Liver (tissue), 9 donors: ENCODE results near the gene PATJ. TPM values are rescaled to one million over a fixed set of nuclear protein-coding genes. Genes with fewer than 3 reads are reported as not detected.

ENCODE experiments used
- DNase-seq: peaks from one replicate; pipeline ENCODE4 v3.0.0-alpha.2; 2017; ENCODE audit warnings: low spot score
- H3K27ac ChIP-seq, 2 donors: one replicate each; pipeline ENCODE4 v1.7.0; 2013; ENCODE audit warnings: inconsistent platforms in 2 of 2, low read length in 2 of 2, control low read depth in 1 of 2, low read depth in 1 of 2, mild to moderate bottlenecking in 1 of 2
- H3K27me3 ChIP-seq, 4 donors: one replicate each; pipeline versions ENCODE4 v1.6.1 to v1.7.0; 2013; ENCODE audit warnings: low read length in 3 of 4, inconsistent platforms in 1 of 4, mild to moderate bottlenecking in 1 of 4, moderate library complexity in 1 of 4; ENCODE audit not compliant: control insufficient read depth in 4 of 4, insufficient read depth in 4 of 4
- H3K36me3 ChIP-seq, 4 donors: one replicate each; pipeline versions ENCODE4 v1.6.1 to v1.7.0; 2013; ENCODE audit warnings: low read length in 3 of 4, mild to moderate bottlenecking in 3 of 4, low read depth in 1 of 4, moderate library complexity in 1 of 4; ENCODE audit not compliant: control insufficient read depth in 4 of 4, insufficient read depth in 3 of 4
- H3K4me1 ChIP-seq, 4 donors: one replicate each; pipeline versions ENCODE4 v1.6.1 to v1.7.0; 2013; ENCODE audit warnings: low read length in 3 of 4, mild to moderate bottlenecking in 3 of 4, moderate library complexity in 1 of 4; ENCODE audit not compliant: control insufficient read depth in 4 of 4, insufficient read depth in 4 of 4
- H3K4me3 ChIP-seq, 3 donors: one replicate each; pipeline versions ENCODE4 v1.6.1 to v1.7.0; 2013; ENCODE audit warnings: low read length in 3 of 3, control low read depth in 1 of 3, low read depth in 1 of 3, mild to moderate bottlenecking in 1 of 3
- H3K9ac ChIP-seq, 2 donors: one replicate each; pipeline ENCODE4 v1.7.0; 2013; ENCODE audit warnings: low read length in 2 of 2, mild to moderate bottlenecking in 2 of 2, moderate library complexity in 2 of 2, control low read depth in 1 of 2, low read depth in 1 of 2
- H3K9me3 ChIP-seq, 4 donors: one replicate each; pipeline versions ENCODE4 v1.6.1 to v1.7.0; 2013; ENCODE audit warnings: low read length in 3 of 4; ENCODE audit not compliant: control insufficient read depth in 4 of 4
- ATF3 ChIP-seq: IDR thresholded peaks from 2 replicates; pipeline ENCODE4 v1.6.1; 2016; ENCODE audit warnings: antibody characterized with exemption
- EGR1 ChIP-seq, 2 donors: IDR thresholded peaks; 2 replicates each; pipeline ENCODE4 v1.6.1; 2016 to 2018; ENCODE audit warnings: antibody characterized with exemption in 2 of 2, low read depth in 2 of 2
- FOXA1 ChIP-seq: IDR thresholded peaks from 2 replicates; pipeline ENCODE4 v1.6.1; 2016; ENCODE audit warnings: antibody characterized with exemption
- FOXA2 ChIP-seq: IDR thresholded peaks from 2 replicates; pipeline ENCODE4 v1.6.1; 2016; ENCODE audit warnings: antibody characterized with exemption
- GABPA ChIP-seq, 2 donors: IDR thresholded peaks in 1 of 2; conservative IDR thresholded peaks in 1 of 2; 2 replicates each; pipeline ENCODE4 v1.6.1; 2016; ENCODE audit warnings: antibody characterized with exemption in 2 of 2, mild to moderate bottlenecking in 1 of 2, moderate library complexity in 1 of 2
- HNF4G ChIP-seq: IDR thresholded peaks from 2 replicates; pipeline ENCODE4 v1.6.1; 2016; ENCODE audit warnings: antibody characterized with exemption
- RAD21 ChIP-seq, 2 donors: IDR thresholded peaks; 2 replicates each; pipeline ENCODE4 v1.6.1; 2016; ENCODE audit warnings: antibody characterized with exemption in 2 of 2, mild to moderate bottlenecking in 2 of 2
- REST ChIP-seq: IDR thresholded peaks from 2 replicates; pipeline ENCODE4 v1.6.1; 2016; ENCODE audit warnings: antibody characterized with exemption, mild to moderate bottlenecking
- RXRA ChIP-seq, 2 donors: IDR thresholded peaks; 2 replicates each; pipeline ENCODE4 v1.6.1; 2017 to 2018; ENCODE audit warnings: antibody characterized with exemption in 2 of 2, mild to moderate bottlenecking in 1 of 2
- SP1 ChIP-seq: IDR thresholded peaks from 2 replicates; pipeline ENCODE4 v1.6.1; 2018; ENCODE audit warnings: antibody characterized with exemption, mild to moderate bottlenecking
- TAF1 ChIP-seq: conservative IDR thresholded peaks from 2 replicates; pipeline ENCODE4 v1.6.1; 2016; ENCODE audit warnings: antibody characterized with exemption, mild to moderate bottlenecking
- WGBS: extraction: QIAGEN DNeasy Blood & Tissue Kit; methylation state at CpG from one replicate; pipeline ENCODE4 v1.1.7; 2013; 5-methylcytosine and 5-hydroxymethylcytosine counted together
- polyA plus RNA-seq, 2 donors: library from polyadenylated mRNA; stranded (reverse) in 1 of 2; unstranded in 1 of 2; fragments of 200-250 nt in 1 of 2; fragments of >200 nt in 1 of 2; fragmentation: Nextera tagmentation in 1 of 2; extraction: Ambion mirVana in 1 of 2; gene quantifications; one replicate each; pipeline versions ENCODE4 v1.2.1 to v1.2.3, GENCODE V29; 2013 to 2015
- total RNA-seq, 2 donors: library from RNA; depleted of rRNA; stranded (reverse); fragments of >200 nt; gene quantifications; one replicate each; pipeline ENCODE4 v1.2.3, GENCODE V29; 2014
- TF ChIP-seq, protein P1 (sequence below): IDR thresholded peaks from 2 replicates; pipeline ENCODE4 v1.6.1; 2016; ENCODE audit warnings: antibody characterized with exemption
- TF ChIP-seq, protein P2 (sequence below): fragments of 150-350 bp; IDR thresholded peaks from 2 replicates; pipeline ENCODE4 v1.5.1; 2017; ENCODE audit warnings: improper control_type of control experiment, low read depth, low read length; ENCODE audit not compliant: missing input control
- TF ChIP-seq, protein P3 (sequence below): IDR thresholded peaks from 2 replicates; pipeline ENCODE4 v1.6.1; 2016; ENCODE audit warnings: antibody characterized with exemption
- donor health status: healthy.
- donor health status: healthy.
- donor health status: healthy.
- donor health status: healthy.
- donor health status: healthy.

The PATJ gene
- total and polyA plus RNA-seq, 4 donors, result 5.7 to 29.8 (median 9.0) TPM

DNA sequence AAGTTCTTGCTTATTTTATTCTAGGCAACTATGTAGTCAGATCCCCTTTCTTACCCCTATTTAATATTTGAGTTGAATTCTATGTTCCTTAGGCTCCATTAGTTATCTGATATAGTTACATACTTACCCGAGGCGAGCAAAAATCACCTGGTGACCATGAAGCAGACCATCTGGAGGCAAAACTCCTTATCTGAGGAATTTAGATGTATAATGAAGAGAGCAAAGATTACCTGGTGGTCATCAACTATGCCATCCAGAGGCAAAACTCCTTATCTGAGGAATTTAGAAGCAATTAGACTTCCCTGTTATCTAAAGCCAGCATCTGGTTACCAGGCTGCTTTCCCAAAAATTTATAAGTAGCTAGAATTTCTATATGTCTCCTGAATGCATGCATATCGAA, 129.9 kb downstream of the PATJ start:
- Histone ChIP-seq H3K27ac (no peak overlapping the region), H3K9me3 (peaks cover 5 to 7% (median 6%) of the 10 kb centered on the region in 4 donors), H3K4me1 (no peaks in the 10 kb centered on the region), H3K36me3 (peaks cover 0 to 20% (median 8%) of the 10 kb centered on the region in 4 donors), H3K4me3 (no peak overlapping the region), H3K27me3 (no peaks in the 10 kb centered on the region), H3K9ac (no peak overlapping the region)
- no peak for DNase-seq
- 94% methylated on average over 3 of the region's 3 CpGs for WGBS
- TF ChIP-seq FOXA2, result no peak
- TF ChIP-seq ATF3, result no peak
- TF ChIP-seq RAD21 (IDR thresholded peaks at IDR 0.05), result no peak
- TF ChIP-seq TAF1, result no peak
- TF ChIP-seq, protein P1, sequence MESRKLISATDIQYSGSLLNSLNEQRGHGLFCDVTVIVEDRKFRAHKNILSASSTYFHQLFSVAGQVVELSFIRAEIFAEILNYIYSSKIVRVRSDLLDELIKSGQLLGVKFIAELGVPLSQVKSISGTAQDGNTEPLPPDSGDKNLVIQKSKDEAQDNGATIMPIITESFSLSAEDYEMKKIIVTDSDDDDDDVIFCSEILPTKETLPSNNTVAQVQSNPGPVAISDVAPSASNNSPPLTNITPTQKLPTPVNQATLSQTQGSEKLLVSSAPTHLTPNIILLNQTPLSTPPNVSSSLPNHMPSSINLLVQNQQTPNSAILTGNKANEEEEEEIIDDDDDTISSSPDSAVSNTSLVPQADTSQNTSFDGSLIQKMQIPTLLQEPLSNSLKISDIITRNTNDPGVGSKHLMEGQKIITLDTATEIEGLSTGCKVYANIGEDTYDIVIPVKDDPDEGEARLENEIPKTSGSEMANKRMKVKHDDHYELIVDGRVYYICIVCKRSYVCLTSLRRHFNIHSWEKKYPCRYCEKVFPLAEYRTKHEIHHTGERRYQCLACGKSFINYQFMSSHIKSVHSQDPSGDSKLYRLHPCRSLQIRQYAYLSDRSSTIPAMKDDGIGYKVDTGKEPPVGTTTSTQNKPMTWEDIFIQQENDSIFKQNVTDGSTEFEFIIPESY, result no peak
- TF ChIP-seq, protein P2, sequence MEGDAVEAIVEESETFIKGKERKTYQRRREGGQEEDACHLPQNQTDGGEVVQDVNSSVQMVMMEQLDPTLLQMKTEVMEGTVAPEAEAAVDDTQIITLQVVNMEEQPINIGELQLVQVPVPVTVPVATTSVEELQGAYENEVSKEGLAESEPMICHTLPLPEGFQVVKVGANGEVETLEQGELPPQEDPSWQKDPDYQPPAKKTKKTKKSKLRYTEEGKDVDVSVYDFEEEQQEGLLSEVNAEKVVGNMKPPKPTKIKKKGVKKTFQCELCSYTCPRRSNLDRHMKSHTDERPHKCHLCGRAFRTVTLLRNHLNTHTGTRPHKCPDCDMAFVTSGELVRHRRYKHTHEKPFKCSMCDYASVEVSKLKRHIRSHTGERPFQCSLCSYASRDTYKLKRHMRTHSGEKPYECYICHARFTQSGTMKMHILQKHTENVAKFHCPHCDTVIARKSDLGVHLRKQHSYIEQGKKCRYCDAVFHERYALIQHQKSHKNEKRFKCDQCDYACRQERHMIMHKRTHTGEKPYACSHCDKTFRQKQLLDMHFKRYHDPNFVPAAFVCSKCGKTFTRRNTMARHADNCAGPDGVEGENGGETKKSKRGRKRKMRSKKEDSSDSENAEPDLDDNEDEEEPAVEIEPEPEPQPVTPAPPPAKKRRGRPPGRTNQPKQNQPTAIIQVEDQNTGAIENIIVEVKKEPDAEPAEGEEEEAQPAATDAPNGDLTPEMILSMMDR, result no peak
- no peak for TF ChIP-seq EGR1 (IDR thresholded peaks at IDR 0.05; ENCODE audit: low read depth in 2 of 2)
- no peak for TF ChIP-seq HNF4G

DNA sequence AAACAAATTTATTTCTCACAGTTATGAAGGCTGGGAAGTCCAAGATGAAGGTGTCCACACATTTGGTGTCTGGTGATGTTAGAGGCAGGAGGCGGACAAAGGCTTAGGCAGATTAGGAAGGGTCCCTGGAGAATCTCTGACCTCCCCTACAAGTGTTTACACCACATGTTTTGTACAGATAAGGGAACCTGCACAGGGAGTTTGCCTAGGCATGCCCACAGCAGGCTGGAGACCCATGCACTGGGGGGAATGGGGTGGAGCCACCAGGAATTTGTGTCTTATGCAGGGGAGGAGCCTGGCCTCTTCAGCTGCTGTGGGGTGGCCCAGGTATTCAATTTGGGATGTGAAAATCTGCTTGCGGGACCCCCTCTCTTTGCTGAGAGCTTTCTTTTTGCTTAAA, 131.3 kb downstream of the PATJ start:
- Histone ChIP-seq H3K9me3 (peaks cover 5 to 7% (median 6%) of the 10 kb centered on the region in 4 donors), H3K36me3 (peaks cover 0 to 21% (median 7%) of the 10 kb centered on the region in 4 donors), H3K27me3 (no peaks in the 10 kb centered on the region), H3K4me3 (no peak overlapping the region), H3K27ac (no peak overlapping the region), H3K4me1 (no peaks in the 10 kb centered on the region), H3K9ac (no peak overlapping the region)
- TF ChIP-seq FOXA1 (no peak), EGR1 (IDR thresholded peaks at IDR 0.05; ENCODE audit: low read depth in 2 of 2) (no peak), REST (no peak), RXRA (IDR thresholded peaks at IDR 0.05) (no peak), ATF3 (no peak), GABPA (IDR thresholded peaks at IDR 0.05 in 1 of 2, conservative IDR thresholded peaks at IDR 0.05 in 1 of 2) (no peak), SP1 (no peak), FOXA2 (no peak)
- TF ChIP-seq, protein P1, result no peak
- TF ChIP-seq, protein P3, sequence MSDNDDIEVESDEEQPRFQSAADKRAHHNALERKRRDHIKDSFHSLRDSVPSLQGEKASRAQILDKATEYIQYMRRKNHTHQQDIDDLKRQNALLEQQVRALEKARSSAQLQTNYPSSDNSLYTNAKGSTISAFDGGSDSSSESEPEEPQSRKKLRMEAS, result no peak
- TF ChIP-seq, protein P2, result no peak
- no peak for DNase-seq
- 97% methylated on average over 2 of the region's 2 CpGs for WGBS
